Gastrocnemius medialis (tissue), 4 donors: ENCODE data around the gene FRMPD4.

Experiments
- POLR2A ChIP-seq, 2 donors: fragments of 450-650 bp; IDR thresholded peaks; one replicate each; pipeline ENCODE4 v1.6.1; 2017; ENCODE audit warnings: antibody characterized with exemption in 2 of 2, mild to moderate bottlenecking in 2 of 2, moderate library complexity in 2 of 2
- TF ChIP-seq, protein P1 (sequence below), 5 experiments: fragments of 450-650 bp in 3 of 5; fragments of 200-600 bp in 2 of 5; sonication (generic) in 2 of 5; IDR thresholded peaks in 4 of 5; conservative IDR thresholded peaks in 1 of 5; 1 replicate in 4 of 5; 2 replicates in 1 of 5; pipeline ENCODE4 v1.5.1; 2016 to 2019; ENCODE audit warnings: antibody characterized with exemption in 5 of 5, mild to moderate bottlenecking in 3 of 5, moderate library complexity in 3 of 5

DNA sequence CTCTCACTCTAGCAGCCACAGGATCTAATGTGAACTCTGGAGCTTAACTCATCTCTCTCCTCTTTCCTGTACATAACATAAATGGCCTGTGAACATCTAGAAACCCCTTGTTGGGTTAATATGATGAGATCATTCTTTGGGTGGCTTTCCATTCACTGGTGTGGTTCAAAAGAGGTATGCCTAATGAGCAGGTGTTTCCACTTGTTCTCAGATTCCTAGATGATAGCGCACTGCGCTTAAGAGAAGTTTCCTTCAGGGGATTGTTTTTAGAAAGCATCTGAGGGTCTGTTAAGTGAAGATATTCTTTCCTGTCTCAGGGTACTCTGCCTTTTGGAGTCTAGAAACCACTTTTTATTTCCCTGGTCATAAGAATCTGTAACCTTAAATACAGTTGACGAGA is 32.5 kb downstream of the FRMPD4 start:
- TF ChIP-seq, protein P1, sequence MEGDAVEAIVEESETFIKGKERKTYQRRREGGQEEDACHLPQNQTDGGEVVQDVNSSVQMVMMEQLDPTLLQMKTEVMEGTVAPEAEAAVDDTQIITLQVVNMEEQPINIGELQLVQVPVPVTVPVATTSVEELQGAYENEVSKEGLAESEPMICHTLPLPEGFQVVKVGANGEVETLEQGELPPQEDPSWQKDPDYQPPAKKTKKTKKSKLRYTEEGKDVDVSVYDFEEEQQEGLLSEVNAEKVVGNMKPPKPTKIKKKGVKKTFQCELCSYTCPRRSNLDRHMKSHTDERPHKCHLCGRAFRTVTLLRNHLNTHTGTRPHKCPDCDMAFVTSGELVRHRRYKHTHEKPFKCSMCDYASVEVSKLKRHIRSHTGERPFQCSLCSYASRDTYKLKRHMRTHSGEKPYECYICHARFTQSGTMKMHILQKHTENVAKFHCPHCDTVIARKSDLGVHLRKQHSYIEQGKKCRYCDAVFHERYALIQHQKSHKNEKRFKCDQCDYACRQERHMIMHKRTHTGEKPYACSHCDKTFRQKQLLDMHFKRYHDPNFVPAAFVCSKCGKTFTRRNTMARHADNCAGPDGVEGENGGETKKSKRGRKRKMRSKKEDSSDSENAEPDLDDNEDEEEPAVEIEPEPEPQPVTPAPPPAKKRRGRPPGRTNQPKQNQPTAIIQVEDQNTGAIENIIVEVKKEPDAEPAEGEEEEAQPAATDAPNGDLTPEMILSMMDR (IDR thresholded peaks at IDR 0.05 in 4 of 5, conservative IDR thresholded peaks at IDR 0.05 in 1 of 5): no peak
- TF ChIP-seq POLR2A (IDR thresholded peaks at IDR 0.05): no peak
